ENCODE measurements around the gene CAT.

- no peak for TF ChIP-seq CTCF (conservative IDR thresholded peaks at IDR 0.05 in 1 of 2, IDR thresholded peaks at IDR 0.05 in 1 of 2; ENCODE audit: low read depth in 1 of 2, low read length in 2 of 2)
- no peak for TF ChIP-seq EZH2 (IDR thresholded peaks at IDR 0.05; ENCODE audit: low read length, missing control alignments)
Measured at GRCh38 chr11:34510673-34511072, 71.9 kb downstream of the CAT start.

All from fibroblast of lung (primary cell).